ENCODE measurements around the gene PRKN. TPM values are rescaled to one million over a fixed set of nuclear protein-coding genes. Genes with fewer than 3 reads are reported as not detected.

PRKN gene
- total RNA-seq, 1 donor from 2014 or later = 7.0 TPM

- H3K4me1 Mint-ChIP-seq (ENCODE audit: low read depth, unreplicated experiment) = peaks cover under 1% of the 10 kb centered on the region
- peaks cover 1% of the 10 kb centered on the region for H3K9me3 Mint-ChIP-seq (ENCODE audit: unreplicated experiment)
- H3K4me3 Mint-ChIP-seq (ENCODE audit: unreplicated experiment) = no peak overlapping the region
- peaks cover 2% of the 10 kb centered on the region for H3K27me3 Mint-ChIP-seq (ENCODE audit: unreplicated experiment)
- TF ChIP-seq CTCF (IDR thresholded peaks at IDR 0.05; ENCODE audit: partially characterized antibody, unreplicated experiment) = no peak
- H3K36me3 Mint-ChIP-seq (ENCODE audit: unreplicated experiment) = no peaks in the 10 kb centered on the region
- DNase-seq = no peak
- H3K27ac Mint-ChIP-seq (ENCODE audit: unreplicated experiment) = no peak overlapping the region
These were observed 978.0 kb downstream of the PRKN start for GRCh38 chr6:161749576-161749975.

- Mint-ChIP-seq H3K4me1 (ENCODE audit: low read depth, unreplicated experiment) (peaks cover 2% of the 10 kb centered on the region), H3K4me3 (ENCODE audit: unreplicated experiment) (no peak overlapping the region), H3K36me3 (ENCODE audit: unreplicated experiment) (no peaks in the 10 kb centered on the region), H3K27me3 (ENCODE audit: unreplicated experiment) (peaks cover 2% of the 10 kb centered on the region), H3K27ac (ENCODE audit: unreplicated experiment) (no peak overlapping the region), H3K9me3 (ENCODE audit: unreplicated experiment) (no peaks in the 10 kb centered on the region)
- peak; percentile 93 for TF ChIP-seq CTCF (IDR thresholded peaks at IDR 0.05; ENCODE audit: partially characterized antibody, unreplicated experiment)
- peak; percentile 88 for DNase-seq
These were observed 978.8 kb downstream of the PRKN start for GRCh38 chr6:161748535-161749416.

- peaks cover 2% of the 10 kb centered on the region for H3K4me1 Mint-ChIP-seq (ENCODE audit: low read depth, unreplicated experiment)
- DNase-seq = no peak
- H3K9me3 Mint-ChIP-seq (ENCODE audit: unreplicated experiment) = no peaks in the 10 kb centered on the region
These were observed 980.1 kb downstream of the PRKN start for GRCh38 chr6:161747506-161747905.

GRCh38 chr6:161745594-161746141 lies 981.9 kb downstream of the PRKN start:
- Mint-ChIP-seq H3K27me3 (ENCODE audit: unreplicated experiment) (no peaks in the 10 kb centered on the region), H3K4me1 (ENCODE audit: low read depth, unreplicated experiment) (peaks cover 2% of the 10 kb centered on the region), H3K27ac (ENCODE audit: unreplicated experiment) (no peak overlapping the region), H3K4me3 (ENCODE audit: unreplicated experiment) (no peak overlapping the region), H3K36me3 (ENCODE audit: unreplicated experiment) (no peaks in the 10 kb centered on the region), H3K9me3 (ENCODE audit: unreplicated experiment) (no peaks in the 10 kb centered on the region)
- TF ChIP-seq CTCF (IDR thresholded peaks at IDR 0.05; ENCODE audit: partially characterized antibody, unreplicated experiment) = no peak
- DNase-seq = no peak

More at GRCh38 chr6:161747506-161747905, 980.1 kb downstream of the PRKN start:
- peaks cover 2% of the 10 kb centered on the region for H3K27me3 Mint-ChIP-seq (ENCODE audit: unreplicated experiment)
- H3K4me3 Mint-ChIP-seq (ENCODE audit: unreplicated experiment) = no peak overlapping the region
- H3K36me3 Mint-ChIP-seq (ENCODE audit: unreplicated experiment) = no peaks in the 10 kb centered on the region
- no peak overlapping the region for H3K27ac Mint-ChIP-seq (ENCODE audit: unreplicated experiment)
- TF ChIP-seq CTCF (IDR thresholded peaks at IDR 0.05; ENCODE audit: partially characterized antibody, unreplicated experiment) = no peak

GRCh38 chr6:161745128-161745527 lies 982.4 kb downstream of the PRKN start:
- TF ChIP-seq CTCF (IDR thresholded peaks at IDR 0.05; ENCODE audit: partially characterized antibody, unreplicated experiment) = no peak
- Mint-ChIP-seq H3K9me3 (ENCODE audit: unreplicated experiment) (no peaks in the 10 kb centered on the region), H3K4me1 (ENCODE audit: low read depth, unreplicated experiment) (peaks cover 2% of the 10 kb centered on the region), H3K36me3 (ENCODE audit: unreplicated experiment) (no peaks in the 10 kb centered on the region), H3K27me3 (ENCODE audit: unreplicated experiment) (no peaks in the 10 kb centered on the region), H3K4me3 (ENCODE audit: unreplicated experiment) (no peak overlapping the region), H3K27ac (ENCODE audit: unreplicated experiment) (no peak overlapping the region)
- DNase-seq = no peak
